GM18511 (cell line): Measurements from ENCODE around the gene TNNI3.
"Not testable (repeated sequence)": the region's sequence is repeated elsewhere in the genome, so short reads cannot be mapped to it uniquely, and the experiment has no call there.

Experiments used
- ATAC-seq: cut with Tn5 transposase; IDR thresholded peaks from one replicate; pipeline ENCODE4 v1.9.1; 2021; ENCODE audit warnings: mild to moderate bottlenecking, moderate library complexity; ENCODE audit not compliant: unreplicated experiment

TNNI3 gene

GRCh38 chr19:55114566-55115145, 42.9 kb downstream of the TNNI3 start:
- ATAC-seq, result no peak

- ATAC-seq, result no peak
Observed at GRCh38 chr19:55113570-55114039, 43.9 kb downstream of the TNNI3 start.

GRCh38 chr19:55112777-55113569, 44.6 kb downstream of the TNNI3 start:
- no peak for ATAC-seq

- no peak for ATAC-seq
Observed at GRCh38 chr19:55112246-55112776, 45.2 kb downstream of the TNNI3 start.

- no peak for ATAC-seq
Observed at GRCh38 chr19:55111238-55111831, 46.2 kb downstream of the TNNI3 start.

- ATAC-seq, result no peak
Observed at GRCh38 chr19:55109527-55110291, 47.8 kb downstream of the TNNI3 start.

GRCh38 chr19:55107252-55107651, 50.3 kb downstream of the TNNI3 start:
- ATAC-seq, result not testable (repeated sequence)

GRCh38 chr19:55106591-55106990, 50.9 kb downstream of the TNNI3 start:
- no peak for ATAC-seq

- no peak for ATAC-seq
Observed at GRCh38 chr19:55105237-55105636, 52.3 kb downstream of the TNNI3 start.

- ATAC-seq, result no peak
Observed at GRCh38 chr19:55103190-55103589, 54.3 kb downstream of the TNNI3 start.
